Sigmoid colon (tissue), 4 donors: ENCODE measurements around the gene ELOA.

Source experiments
- CTCF ChIP-seq, 4 experiments: fragments of 450-650 bp in 3 of 4; fragments of 200-600 bp in 1 of 4; IDR thresholded peaks; one replicate each; pipeline ENCODE4 v1.5.1; 2016 to 2019; ENCODE audit warnings: antibody characterized with exemption in 4 of 4, mild to moderate bottlenecking in 3 of 4, moderate library complexity in 2 of 4
- EP300 ChIP-seq, 4 donors: sonication (generic); formaldehyde crosslinking; IDR thresholded peaks; one replicate each; pipeline ENCODE4 v1.6.1; 2017; ENCODE audit warnings: antibody characterized with exemption in 4 of 4
- POLR2A ChIP-seq, 2 donors: fragments of 450-650 bp; IDR thresholded peaks; one replicate each; pipeline ENCODE4 v1.6.1; 2016; ENCODE audit warnings: antibody characterized with exemption in 2 of 2, mild to moderate bottlenecking in 2 of 2, moderate library complexity in 2 of 2
- POLR2AphosphoS5 ChIP-seq, 4 donors: sonication (generic); formaldehyde crosslinking; IDR thresholded peaks; one replicate each; pipeline ENCODE4 v1.6.1; 2017; ENCODE audit warnings: antibody characterized with exemption in 4 of 4

GRCh38 chr1:23741609-23742008 is 1.7 kb upstream of the ELOA start:
- no peak for TF ChIP-seq CTCF (IDR thresholded peaks at IDR 0.05)
- no peak for TF ChIP-seq POLR2AphosphoS5 (IDR thresholded peaks at IDR 0.05)
- TF ChIP-seq EP300 (IDR thresholded peaks at IDR 0.05) = no peak
- no peak for TF ChIP-seq POLR2A (IDR thresholded peaks at IDR 0.05)
